ENCODE results near the gene MEF2B. TPM values are rescaled to one million over a fixed set of nuclear protein-coding genes. Genes with fewer than 3 reads are reported as not detected.
"Not testable (repeated sequence)": the region's sequence is repeated elsewhere in the genome, so short reads cannot be mapped to it uniquely, and the experiment has no call there.

The MEF2B gene
- polyA plus RNA-seq, 1 experiment = 0.38 TPM

- TF ChIP-seq CTCF (IDR thresholded peaks at IDR 0.05; ENCODE audit: low read depth, low read length) = peak; percentile 64
- CTCF ChIA-PET = interaction anchor here (0.5 to 1.6 kb wide), 3 partner anchors 8 to 152 kb away, joined by 3 to 6 read pairs (median 3); no protein-coding TSS in a partner anchor
- Histone ChIP-seq H3K9me3 (ENCODE audit: control insufficient read depth, insufficient read depth, low read length) (no peaks in the 10 kb centered on the region; the same call in 1 of the 2 replicates), H3K27ac (ENCODE audit: low read depth, low read length) (no peak overlapping the region), H3K27me3 (ENCODE audit: control insufficient read depth, insufficient read depth, low read length) (no peaks in the 10 kb centered on the region), H3K4me3 (ENCODE audit: low read depth, low read length) (no peak overlapping the region)
- no peak for DNase-seq (ENCODE audit: low read depth, low spot score)
- POLR2A ChIA-PET = no interaction called here
These were observed 16.0 kb upstream of the MEF2B start for GRCh38 chr19:19185853-19186740.

DNA sequence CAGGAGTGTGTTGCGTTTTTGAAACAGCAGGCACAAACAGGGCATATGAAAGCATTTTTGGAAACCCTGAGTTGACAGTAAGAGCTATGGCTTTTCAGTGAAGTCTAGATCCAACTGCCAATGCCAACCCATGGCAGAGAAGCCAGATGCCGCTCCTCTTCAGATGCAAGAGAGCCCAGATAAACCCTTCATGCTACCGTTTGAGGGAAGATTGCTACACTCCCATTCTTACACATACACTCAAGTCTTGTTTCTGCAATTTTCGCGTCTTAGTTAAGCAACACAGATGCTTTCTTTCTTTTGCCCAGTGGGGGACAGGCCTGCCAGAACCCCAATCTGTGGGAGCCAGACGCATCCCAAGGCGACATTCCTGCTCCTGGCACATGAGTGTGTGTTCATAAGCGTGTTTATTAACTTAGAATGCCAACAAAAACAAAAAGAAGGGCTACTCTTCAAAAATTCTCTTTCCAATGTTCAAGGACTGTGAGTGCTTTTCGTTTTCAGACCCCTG is 11.5 kb upstream of the MEF2B start:
- no peak for TF ChIP-seq CTCF (IDR thresholded peaks at IDR 0.05; ENCODE audit: low read depth, low read length)
- Histone ChIP-seq H3K9me3 (ENCODE audit: control insufficient read depth, insufficient read depth, low read length) (peaks cover 11% of the 10 kb centered on the region), H3K27ac (ENCODE audit: low read depth, low read length) (no peak overlapping the region), H3K4me3 (ENCODE audit: low read depth, low read length) (no peak overlapping the region), H3K27me3 (ENCODE audit: control insufficient read depth, insufficient read depth, low read length) (no peaks in the 10 kb centered on the region)
- DNase-seq (ENCODE audit: low read depth, low spot score) = no peak
- CTCF ChIA-PET = no interaction called here
- POLR2A ChIA-PET = no interaction called here

GRCh38 chr19:19179548-19180441 is 9.7 kb upstream of the MEF2B start:
- H3K9me3 ChIP-seq (ENCODE audit: control insufficient read depth, insufficient read depth, low read length) = peaks cover 11% of the 10 kb centered on the region
- ChIA-PET CTCF (no interaction called here), POLR2A (no interaction called here)
- DNase-seq (ENCODE audit: low read depth, low spot score) = no peak
- no peak overlapping the region for H3K27ac ChIP-seq (ENCODE audit: low read depth, low read length)
- no peak overlapping the region for H3K4me3 ChIP-seq (ENCODE audit: low read depth, low read length)
- TF ChIP-seq CTCF (IDR thresholded peaks at IDR 0.05; ENCODE audit: low read depth, low read length) = no peak
- no peaks in the 10 kb centered on the region for H3K27me3 ChIP-seq (ENCODE audit: control insufficient read depth, insufficient read depth, low read length)

GRCh38 chr19:19176950-19177349 is 6.9 kb upstream of the MEF2B start:
- ChIA-PET CTCF (no interaction called here), POLR2A (no interaction called here)
- no peak for DNase-seq (ENCODE audit: low read depth, low spot score)
- H3K4me3 ChIP-seq (ENCODE audit: low read depth, low read length) = no peak overlapping the region
- H3K27me3 ChIP-seq (ENCODE audit: control insufficient read depth, insufficient read depth, low read length) = no peaks in the 10 kb centered on the region
- no peak for TF ChIP-seq CTCF (IDR thresholded peaks at IDR 0.05; ENCODE audit: low read depth, low read length)
- no peak overlapping the region for H3K27ac ChIP-seq (ENCODE audit: low read depth, low read length)
- H3K9me3 ChIP-seq (ENCODE audit: control insufficient read depth, insufficient read depth, low read length) = peaks cover 11% of the 10 kb centered on the region

GRCh38 chr19:19173243-19173642 is 3.2 kb upstream of the MEF2B start:
- DNase-seq (ENCODE audit: low read depth, low spot score); POLR2A ChIA-PET; H3K27me3 ChIP-seq (ENCODE audit: control insufficient read depth, insufficient read depth, low read length); H3K9me3 ChIP-seq (ENCODE audit: control insufficient read depth, insufficient read depth, low read length); H3K27ac ChIP-seq (ENCODE audit: low read depth, low read length); H3K4me3 ChIP-seq (ENCODE audit: low read depth, low read length): not testable (repeated sequence)
- CTCF ChIA-PET = interaction anchor here (3.3 to 4.5 kb wide), 2 partner anchors 16 to 25 kb away, joined by 35 to 102 read pairs; no protein-coding TSS in a partner anchor
